Measurements from ENCODE around the gene RASSF10.

RASSF10 gene

GRCh38 chr11:13051257-13051656 lies 42.1 kb downstream of the RASSF10 start:
- TF ChIP-seq, protein P1, sequence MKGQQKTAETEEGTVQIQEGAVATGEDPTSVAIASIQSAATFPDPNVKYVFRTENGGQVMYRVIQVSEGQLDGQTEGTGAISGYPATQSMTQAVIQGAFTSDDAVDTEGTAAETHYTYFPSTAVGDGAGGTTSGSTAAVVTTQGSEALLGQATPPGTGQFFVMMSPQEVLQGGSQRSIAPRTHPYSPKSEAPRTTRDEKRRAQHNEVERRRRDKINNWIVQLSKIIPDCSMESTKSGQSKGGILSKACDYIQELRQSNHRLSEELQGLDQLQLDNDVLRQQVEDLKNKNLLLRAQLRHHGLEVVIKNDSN (IDR thresholded peaks at IDR 0.05): no peak
- no peak for TF ChIP-seq NFIC (IDR thresholded peaks at IDR 0.05)
- TF ChIP-seq CEBPB (IDR thresholded peaks at IDR 0.05): no peak
- TF ChIP-seq, protein P2, sequence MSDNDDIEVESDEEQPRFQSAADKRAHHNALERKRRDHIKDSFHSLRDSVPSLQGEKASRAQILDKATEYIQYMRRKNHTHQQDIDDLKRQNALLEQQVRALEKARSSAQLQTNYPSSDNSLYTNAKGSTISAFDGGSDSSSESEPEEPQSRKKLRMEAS (IDR thresholded peaks at IDR 0.05): no peak
- no peak for TF ChIP-seq TEAD4 (IDR thresholded peaks at IDR 0.05)
- no peak for TF ChIP-seq TCF12 (IDR thresholded peaks at IDR 0.05; ENCODE audit: low read depth)
- no peak for TF ChIP-seq YY1 (IDR thresholded peaks at IDR 0.05; ENCODE audit: low read depth)
- no peak for TF ChIP-seq EGR1 (IDR thresholded peaks at IDR 0.05)
- TF ChIP-seq FOXM1 (IDR thresholded peaks at IDR 0.05; ENCODE audit: borderline replicate concordance, low read depth): no peak
- no peak for TF ChIP-seq ZBTB7A (IDR thresholded peaks at IDR 0.05; ENCODE audit: low read depth)
- no peak for TF ChIP-seq REST (IDR thresholded peaks at IDR 0.05; ENCODE audit: low read depth)
- TF ChIP-seq RAD21 (IDR thresholded peaks at IDR 0.05; ENCODE audit: low read depth): no peak
- TF ChIP-seq CREB1 (IDR thresholded peaks at IDR 0.05; ENCODE audit: low read depth): no peak
- TF ChIP-seq TAF1 (IDR thresholded peaks at IDR 0.05; ENCODE audit: low read depth): no peak
- TF ChIP-seq EP300 (IDR thresholded peaks at IDR 0.05; ENCODE audit: borderline replicate concordance): no peak

DNA sequence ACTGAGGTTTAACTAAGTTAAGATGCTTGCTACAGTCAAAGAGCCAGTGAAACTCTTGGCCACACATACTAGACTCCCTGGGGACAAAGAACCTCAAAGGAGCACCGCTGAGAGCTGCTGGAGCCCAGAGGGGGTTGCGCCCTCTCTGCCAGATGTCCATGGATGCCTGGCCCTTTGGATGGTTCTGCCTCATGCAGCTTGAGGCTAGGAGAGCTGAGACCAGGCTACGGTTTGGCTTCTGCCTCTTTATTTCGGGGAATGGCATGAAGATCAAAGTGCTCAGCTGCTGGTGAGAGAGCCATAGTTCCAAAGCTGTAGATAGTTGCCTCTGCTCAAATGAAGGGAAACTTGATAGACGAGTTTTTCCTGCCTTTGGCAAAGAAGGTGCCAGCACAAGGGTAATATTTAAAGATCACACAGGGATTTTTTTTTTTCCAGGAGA lies 43.0 kb downstream of the RASSF10 start:
- TF ChIP-seq NFIC (IDR thresholded peaks at IDR 0.05) (peak; percentile 51), TAF1 (IDR thresholded peaks at IDR 0.05; ENCODE audit: low read depth) (no peak), YY1 (IDR thresholded peaks at IDR 0.05; ENCODE audit: low read depth) (no peak), TEAD4 (IDR thresholded peaks at IDR 0.05) (no peak), TCF12 (IDR thresholded peaks at IDR 0.05; ENCODE audit: low read depth) (no peak), EGR1 (IDR thresholded peaks at IDR 0.05) (no peak), EP300 (IDR thresholded peaks at IDR 0.05; ENCODE audit: borderline replicate concordance) (0 out of 2 replicates have a peak, but pooled peaks have one; percentile 14)

DNA sequence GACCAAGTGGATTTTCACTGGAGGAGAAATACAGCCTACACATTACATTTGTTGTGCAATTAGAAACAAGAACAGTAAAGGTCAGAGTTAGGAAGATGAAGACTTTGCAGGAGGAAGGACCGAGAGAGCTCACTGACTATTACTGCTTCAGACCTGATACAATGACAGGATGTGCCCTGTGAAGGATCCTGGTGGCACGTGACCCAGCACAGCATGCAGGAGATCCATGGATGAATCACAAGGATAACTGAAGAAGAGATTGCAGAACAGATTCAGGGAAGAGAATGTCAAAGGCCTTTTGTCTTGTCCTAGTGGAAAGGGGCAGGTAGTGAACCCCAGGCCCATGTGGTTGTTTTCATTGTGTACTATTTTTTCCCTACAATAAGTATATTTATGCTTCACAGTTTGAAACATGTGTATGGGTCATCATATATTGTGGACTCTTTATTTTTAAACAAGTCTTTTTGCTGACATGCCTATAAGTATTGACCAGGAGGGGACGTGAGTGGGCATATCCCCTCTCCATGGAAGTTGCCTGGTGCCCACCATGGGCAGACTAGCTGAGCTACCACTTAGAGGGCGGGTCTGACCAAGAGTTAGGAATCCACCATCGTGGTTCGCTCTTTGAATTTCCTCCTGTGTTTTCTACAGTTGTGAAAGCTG lies 44.3 kb downstream of the RASSF10 start:
- TF ChIP-seq, protein P2 (IDR thresholded peaks at IDR 0.05): no peak
- TF ChIP-seq, protein P1 (IDR thresholded peaks at IDR 0.05): 0 out of 2 replicates have a peak, but pooled peaks have one; percentile 24

DNA sequence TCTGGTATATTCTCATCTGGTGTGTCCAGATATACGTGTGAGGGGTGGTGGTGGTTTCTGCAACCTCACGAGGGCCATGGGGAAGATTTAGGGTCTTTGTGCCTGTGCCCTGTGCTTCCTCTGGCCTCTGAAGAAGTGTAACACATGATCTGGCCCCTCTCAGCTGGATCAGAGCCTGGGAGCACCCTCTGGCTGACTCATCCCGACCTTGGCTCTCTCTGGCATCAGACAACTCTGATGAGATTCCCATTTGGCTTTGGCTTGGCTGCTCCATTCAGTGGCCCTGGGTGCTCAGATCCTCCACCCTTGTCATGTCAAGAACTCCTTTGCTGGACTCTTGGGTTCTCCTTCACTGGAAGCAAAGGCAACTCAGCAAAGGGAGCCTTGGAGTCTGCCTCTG lies 45.2 kb downstream of the RASSF10 start:
- no peak for TF ChIP-seq EP300 (IDR thresholded peaks at IDR 0.05; ENCODE audit: borderline replicate concordance)
- no peak for TF ChIP-seq TEAD4 (IDR thresholded peaks at IDR 0.05)
- no peak for TF ChIP-seq TCF12 (IDR thresholded peaks at IDR 0.05; ENCODE audit: low read depth)
- TF ChIP-seq ZBTB7A (IDR thresholded peaks at IDR 0.05; ENCODE audit: low read depth): no peak
- no peak for TF ChIP-seq REST (IDR thresholded peaks at IDR 0.05; ENCODE audit: low read depth)
- no peak for TF ChIP-seq TAF1 (IDR thresholded peaks at IDR 0.05; ENCODE audit: low read depth)
- no peak for TF ChIP-seq EGR1 (IDR thresholded peaks at IDR 0.05)
- no peak for TF ChIP-seq FOXM1 (IDR thresholded peaks at IDR 0.05; ENCODE audit: borderline replicate concordance, low read depth)
- TF ChIP-seq CEBPB (IDR thresholded peaks at IDR 0.05): no peak
- no peak for TF ChIP-seq NFIC (IDR thresholded peaks at IDR 0.05)
- no peak for TF ChIP-seq RAD21 (IDR thresholded peaks at IDR 0.05; ENCODE audit: low read depth)
- TF ChIP-seq, protein P1 (IDR thresholded peaks at IDR 0.05): no peak
- TF ChIP-seq, protein P2 (IDR thresholded peaks at IDR 0.05): no peak
- no peak for TF ChIP-seq CREB1 (IDR thresholded peaks at IDR 0.05; ENCODE audit: low read depth)
- TF ChIP-seq YY1 (IDR thresholded peaks at IDR 0.05; ENCODE audit: low read depth): no peak

DNA sequence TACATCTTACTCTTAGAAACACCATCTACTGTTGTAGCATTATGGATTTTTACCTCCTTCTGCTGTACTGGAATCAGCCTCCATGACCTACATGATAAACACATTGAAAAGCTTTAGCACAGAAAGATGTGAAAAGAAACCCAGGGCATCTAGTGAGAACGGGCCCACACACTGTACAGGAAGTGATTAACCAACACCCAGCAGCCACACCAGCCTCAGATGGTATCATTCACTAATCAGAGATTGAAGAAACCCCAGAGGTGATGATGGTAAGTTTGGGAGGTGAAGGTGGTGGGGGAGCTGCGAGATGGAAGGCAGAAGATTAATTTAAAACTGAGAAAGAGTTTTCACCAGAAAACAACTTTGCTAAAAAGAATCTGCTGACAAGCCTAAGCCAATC lies 46.1 kb downstream of the RASSF10 start:
- TF ChIP-seq, protein P2 (IDR thresholded peaks at IDR 0.05): no peak
